Fibroblast of the aortic adventitia (primary cell): ENCODE data around the gene KIF25. TPM values are rescaled to one million over a fixed set of nuclear protein-coding genes. Genes with fewer than 3 reads are reported as not detected.

ENCODE experiments used
- DNase-seq: peaks from one replicate; pipeline ENCODE4 v3.0.0-alpha.2; 2010; ENCODE audit warnings: low read depth
- H3K4me3 ChIP-seq: 2 replicates; pipeline ENCODE4 v1.5.1; 2011; ENCODE audit warnings: low read depth, mild to moderate bottlenecking, control low read depth, low read length, moderate library complexity
- total RNA-seq: library from RNA; depleted of rRNA; stranded (reverse); fragments of >200 nt; gene quantifications from 2 replicates; pipeline ENCODE4 v1.2.3, GENCODE V29; 2012; ENCODE audit warnings: low replicate concordance
- TF ChIP-seq, protein P1 (sequence below): IDR thresholded peaks from 2 replicates; pipeline ENCODE4 v1.5.1; 2011; ENCODE audit warnings: mild to moderate bottlenecking, low read length, control low read depth, inconsistent platforms; ENCODE audit not compliant: insufficient read depth

Gene KIF25
- total RNA-seq, 1 donor, result not detected

DNA sequence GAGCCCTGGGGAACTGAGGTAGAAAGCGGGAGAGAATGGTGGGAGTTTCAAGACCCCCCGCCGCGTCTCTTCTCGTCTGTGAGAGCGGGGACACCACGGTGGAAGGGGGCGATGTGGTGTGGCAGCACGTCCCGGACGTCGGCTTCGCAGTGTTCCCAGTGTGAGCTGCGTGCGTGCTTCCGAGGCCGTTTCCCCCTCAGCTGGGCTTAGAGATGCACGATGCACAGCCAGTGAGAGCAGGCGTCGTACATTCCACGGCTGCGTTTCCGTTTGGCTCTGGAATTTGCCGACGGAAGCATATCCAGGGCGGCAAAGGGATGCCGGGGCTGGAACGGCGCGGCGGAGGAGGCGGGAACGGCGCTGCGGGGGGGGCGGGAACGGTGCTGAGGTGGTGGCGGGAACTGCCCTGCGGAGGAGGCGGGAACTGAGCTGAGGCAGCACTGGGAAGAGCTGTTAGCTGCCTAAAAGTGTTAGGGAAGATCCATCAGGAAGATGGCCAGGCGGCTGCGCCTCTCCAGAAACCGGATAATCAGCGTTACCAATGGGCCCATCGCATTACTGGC lies 37.7 kb downstream of the KIF25 start:
- TF ChIP-seq, protein P1, sequence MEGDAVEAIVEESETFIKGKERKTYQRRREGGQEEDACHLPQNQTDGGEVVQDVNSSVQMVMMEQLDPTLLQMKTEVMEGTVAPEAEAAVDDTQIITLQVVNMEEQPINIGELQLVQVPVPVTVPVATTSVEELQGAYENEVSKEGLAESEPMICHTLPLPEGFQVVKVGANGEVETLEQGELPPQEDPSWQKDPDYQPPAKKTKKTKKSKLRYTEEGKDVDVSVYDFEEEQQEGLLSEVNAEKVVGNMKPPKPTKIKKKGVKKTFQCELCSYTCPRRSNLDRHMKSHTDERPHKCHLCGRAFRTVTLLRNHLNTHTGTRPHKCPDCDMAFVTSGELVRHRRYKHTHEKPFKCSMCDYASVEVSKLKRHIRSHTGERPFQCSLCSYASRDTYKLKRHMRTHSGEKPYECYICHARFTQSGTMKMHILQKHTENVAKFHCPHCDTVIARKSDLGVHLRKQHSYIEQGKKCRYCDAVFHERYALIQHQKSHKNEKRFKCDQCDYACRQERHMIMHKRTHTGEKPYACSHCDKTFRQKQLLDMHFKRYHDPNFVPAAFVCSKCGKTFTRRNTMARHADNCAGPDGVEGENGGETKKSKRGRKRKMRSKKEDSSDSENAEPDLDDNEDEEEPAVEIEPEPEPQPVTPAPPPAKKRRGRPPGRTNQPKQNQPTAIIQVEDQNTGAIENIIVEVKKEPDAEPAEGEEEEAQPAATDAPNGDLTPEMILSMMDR, result no peak
- peak; percentile 61 for DNase-seq
- H3K4me3 ChIP-seq, result peak overlapping the region; percentile 61

DNA sequence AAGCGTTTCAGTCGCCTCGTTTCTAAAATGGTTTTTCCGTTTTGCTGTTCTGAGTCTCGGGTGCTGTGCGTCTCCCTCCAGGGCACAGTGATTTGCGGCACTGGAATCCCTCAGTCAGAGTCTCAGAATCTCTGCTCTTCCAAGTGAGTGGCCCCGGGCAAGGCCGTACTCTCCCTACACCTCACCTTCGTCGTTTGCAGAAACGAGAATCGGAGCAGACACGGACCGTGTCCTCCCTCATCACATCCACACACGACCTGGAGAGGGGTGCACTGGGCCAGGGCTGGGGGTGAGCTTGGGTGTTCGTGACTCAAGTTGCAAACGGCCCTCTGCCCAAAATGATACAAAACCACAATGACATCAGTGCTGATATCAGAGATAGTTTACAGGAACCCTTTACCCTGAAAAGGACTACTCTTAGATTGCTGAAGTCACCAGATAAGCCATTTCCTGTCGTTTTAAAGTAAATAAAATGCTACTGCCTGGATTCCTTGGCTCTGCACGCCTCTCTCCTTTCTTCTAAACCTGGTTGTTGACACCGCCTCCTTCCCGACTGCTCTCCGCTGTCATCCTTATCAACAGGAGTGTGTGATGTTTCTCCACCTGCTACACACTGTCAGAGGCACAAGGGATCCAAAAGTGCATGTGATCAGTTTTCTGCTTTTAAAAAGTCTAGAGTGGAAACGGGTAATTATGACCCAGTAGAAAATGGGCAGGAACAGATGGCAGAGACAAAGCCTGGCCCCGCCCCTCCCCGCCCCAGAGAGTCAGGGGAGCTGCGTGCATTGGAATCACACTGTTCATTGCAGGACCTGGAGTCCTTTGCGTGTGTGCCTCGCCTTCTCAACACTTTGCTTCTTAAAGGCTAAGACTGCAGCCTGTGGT lies 38.4 kb downstream of the KIF25 start:
- peak overlapping the region; percentile 61 for H3K4me3 ChIP-seq
- DNase-seq, result peak; percentile 63
- TF ChIP-seq, protein P1, result no peak

DNA sequence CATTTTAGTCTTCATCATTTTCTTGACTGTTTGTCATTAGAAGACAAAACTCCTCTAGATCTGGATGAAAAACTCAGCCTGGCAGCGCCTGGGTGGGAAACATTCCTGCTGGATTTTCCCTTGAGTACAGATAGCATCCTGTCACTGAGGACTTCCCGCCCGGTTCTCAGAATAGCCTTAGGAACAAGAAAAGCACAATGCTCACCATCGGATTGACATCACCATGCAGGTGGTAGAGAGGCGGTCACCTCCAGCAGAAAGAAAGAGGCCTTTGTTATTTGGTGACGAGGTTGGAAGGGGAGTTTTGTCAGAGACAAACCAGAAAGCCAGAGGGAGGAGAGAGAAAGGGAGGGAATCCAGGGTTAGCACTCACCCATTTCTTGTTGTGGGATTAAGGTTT lies 39.8 kb downstream of the KIF25 start:
- no peak for DNase-seq
- TF ChIP-seq, protein P1, result no peak
- no peak overlapping the region for H3K4me3 ChIP-seq

DNA sequence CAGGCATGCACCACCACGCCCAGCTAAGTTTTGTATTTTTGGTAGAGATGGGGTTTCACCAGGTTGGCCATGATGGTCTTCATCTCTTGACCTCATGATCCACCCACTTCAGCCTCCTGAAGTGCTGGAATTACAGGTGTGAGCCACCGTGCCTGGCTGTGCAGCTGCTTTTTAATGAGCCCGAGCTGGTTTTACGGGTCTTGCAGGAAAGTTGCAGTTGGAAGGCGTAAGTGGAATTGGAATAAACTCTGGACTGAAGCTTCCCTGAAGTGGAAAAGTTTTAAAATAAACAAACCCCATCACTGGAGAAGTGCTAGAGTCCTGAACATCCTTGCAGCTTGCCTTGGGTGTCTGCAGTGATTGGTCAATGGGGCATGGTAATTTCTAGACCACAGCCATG lies 40.4 kb downstream of the KIF25 start:
- TF ChIP-seq, protein P1, result no peak
- H3K4me3 ChIP-seq, result no peak overlapping the region
- no peak for DNase-seq

DNA sequence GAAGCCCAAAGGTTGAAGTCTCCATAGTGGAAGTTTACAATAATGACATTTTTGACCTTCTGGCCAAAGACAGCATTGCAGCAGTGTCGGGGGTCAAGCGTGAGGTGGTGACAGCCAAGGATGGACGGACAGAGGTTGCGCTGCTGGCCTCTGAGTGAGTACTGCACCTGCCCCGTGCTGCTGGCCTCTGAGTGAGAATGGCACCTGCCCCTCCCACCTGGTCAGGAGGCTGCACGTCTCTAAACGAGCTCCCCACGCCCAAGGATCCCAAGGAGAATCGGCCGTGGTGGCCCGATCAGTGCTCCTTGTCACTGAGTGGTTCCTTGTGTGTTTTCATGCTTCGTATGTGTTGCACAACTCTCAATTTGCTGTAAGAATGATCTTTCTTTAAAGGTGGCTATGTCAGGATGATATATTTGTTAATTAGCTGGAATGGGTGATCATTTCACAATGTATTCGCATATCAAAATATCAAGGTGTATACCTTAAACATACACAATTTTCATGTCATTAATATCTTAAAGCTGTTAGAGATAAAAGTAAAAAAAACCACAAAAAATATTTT lies 41.2 kb downstream of the KIF25 start:
- TF ChIP-seq, protein P1, result no peak
- DNase-seq, result no peak

DNA sequence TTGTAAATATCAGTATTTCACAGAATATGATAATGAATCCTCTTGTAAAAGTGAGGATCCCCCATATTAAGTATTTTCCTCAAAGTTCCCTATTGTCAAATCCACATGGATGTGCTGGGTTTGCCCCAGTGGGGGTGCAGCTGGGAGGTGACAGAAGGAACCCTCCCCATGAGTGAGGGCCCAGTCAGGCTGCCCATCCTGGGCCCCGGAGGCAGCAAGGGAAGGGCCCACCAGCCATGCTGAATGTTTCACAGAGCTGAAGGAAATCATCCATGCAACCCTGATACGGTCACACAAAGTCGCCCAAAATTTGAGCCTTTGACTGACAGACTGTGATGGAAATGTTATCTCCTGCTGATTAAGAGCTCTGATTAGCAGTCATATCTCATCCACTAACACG lies 41.8 kb downstream of the KIF25 start:
- TF ChIP-seq, protein P1, result no peak
- no peak for DNase-seq

More for the DNA sequence above, 41.2 kb downstream of the KIF25 start:
- H3K4me3 ChIP-seq, result no peak overlapping the region

More for the DNA sequence above, 41.8 kb downstream of the KIF25 start:
- H3K4me3 ChIP-seq, result no peak overlapping the region
